ENCODE data around the gene SERTM2. TPM values are rescaled to one million over a fixed set of nuclear protein-coding genes. Genes with fewer than 3 reads are reported as not detected.
"Not testable (repeated sequence)": the region's sequence is repeated elsewhere in the genome, so short reads cannot be mapped to it uniquely, and the experiment has no call there.

SERTM2 gene
- total and polyA plus RNA-seq, 8 donors, result 0.02 to 0.06 (median 0.04) TPM; not detected in 5

DNA sequence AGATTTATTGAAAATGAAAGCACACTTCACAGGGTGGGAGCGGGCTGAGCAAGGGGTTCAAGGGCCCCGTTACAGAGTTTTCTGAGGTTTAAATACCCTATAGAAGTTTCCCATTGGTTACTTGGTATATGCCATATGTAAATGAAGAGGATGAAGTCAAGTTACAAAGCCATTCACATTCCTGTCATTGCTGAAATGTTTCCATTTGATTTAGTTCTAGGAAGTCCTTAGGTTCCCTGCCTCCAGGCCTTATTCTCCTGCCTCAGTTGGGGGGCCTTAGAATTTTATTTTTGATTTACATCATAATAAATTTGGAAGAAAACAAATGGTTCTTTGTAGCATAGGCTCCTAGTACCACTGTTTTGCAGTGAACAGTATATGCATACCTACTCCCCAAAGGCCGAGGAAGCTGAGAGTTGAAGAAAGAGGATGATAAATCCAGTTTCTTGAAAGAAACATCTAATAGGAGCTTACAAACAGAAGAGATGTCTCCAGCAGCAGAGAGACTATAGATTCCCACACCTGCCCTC lies 31.8 kb downstream of the SERTM2 start:
- Histone ChIP-seq H3K27me3 (no peaks in the 10 kb centered on the region), H3K4me1 (no peaks in the 10 kb centered on the region), H3K36me3 (no peaks in the 10 kb centered on the region), H3K27ac (no peak overlapping the region), H3K9me3 (no peaks in the 10 kb centered on the region), H3K4me3 (no peak overlapping the region)
- TF ChIP-seq, protein P1, sequence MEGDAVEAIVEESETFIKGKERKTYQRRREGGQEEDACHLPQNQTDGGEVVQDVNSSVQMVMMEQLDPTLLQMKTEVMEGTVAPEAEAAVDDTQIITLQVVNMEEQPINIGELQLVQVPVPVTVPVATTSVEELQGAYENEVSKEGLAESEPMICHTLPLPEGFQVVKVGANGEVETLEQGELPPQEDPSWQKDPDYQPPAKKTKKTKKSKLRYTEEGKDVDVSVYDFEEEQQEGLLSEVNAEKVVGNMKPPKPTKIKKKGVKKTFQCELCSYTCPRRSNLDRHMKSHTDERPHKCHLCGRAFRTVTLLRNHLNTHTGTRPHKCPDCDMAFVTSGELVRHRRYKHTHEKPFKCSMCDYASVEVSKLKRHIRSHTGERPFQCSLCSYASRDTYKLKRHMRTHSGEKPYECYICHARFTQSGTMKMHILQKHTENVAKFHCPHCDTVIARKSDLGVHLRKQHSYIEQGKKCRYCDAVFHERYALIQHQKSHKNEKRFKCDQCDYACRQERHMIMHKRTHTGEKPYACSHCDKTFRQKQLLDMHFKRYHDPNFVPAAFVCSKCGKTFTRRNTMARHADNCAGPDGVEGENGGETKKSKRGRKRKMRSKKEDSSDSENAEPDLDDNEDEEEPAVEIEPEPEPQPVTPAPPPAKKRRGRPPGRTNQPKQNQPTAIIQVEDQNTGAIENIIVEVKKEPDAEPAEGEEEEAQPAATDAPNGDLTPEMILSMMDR (IDR thresholded peaks at IDR 0.05), result no peak
- no peak for FAIRE-seq
- WGBS, 2 donors, result 92% methylated on average over 3 of the region's 3 CpGs
- DNase-seq, result no peak
- intact Hi-C loops (cut with DNase I), result no loop called here
- ATAC-seq, result no peak

DNA sequence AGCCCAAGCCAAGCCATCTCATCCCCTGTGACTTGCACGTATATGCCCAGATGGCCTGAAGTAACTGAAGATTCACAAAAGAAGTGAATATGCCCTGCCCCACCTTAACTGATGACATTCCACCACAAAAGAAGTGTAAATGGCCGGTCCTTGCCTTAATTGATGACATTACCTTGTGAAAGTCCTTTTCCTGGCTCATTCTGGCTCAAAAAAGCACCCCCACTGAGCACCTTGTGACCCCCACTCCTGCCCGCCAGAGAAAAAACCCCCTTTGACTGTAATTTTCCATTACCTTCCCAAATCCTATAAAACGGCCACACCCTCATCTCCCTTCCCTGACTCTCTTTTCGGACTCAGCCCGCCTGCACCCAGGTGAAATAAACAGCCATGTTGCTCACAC lies 37.8 kb downstream of the SERTM2 start:
- H3K4me1 ChIP-seq; intact Hi-C loops (cut with DNase I); FAIRE-seq; H3K36me3 ChIP-seq; H3K4me3 ChIP-seq; DNase-seq; H3K27me3 ChIP-seq; ATAC-seq; H3K27ac ChIP-seq; H3K9me3 ChIP-seq: not testable (repeated sequence)
- 58 to 77% methylated on average over 6 of the region's 6 CpGs for WGBS, 2 donors

DNA sequence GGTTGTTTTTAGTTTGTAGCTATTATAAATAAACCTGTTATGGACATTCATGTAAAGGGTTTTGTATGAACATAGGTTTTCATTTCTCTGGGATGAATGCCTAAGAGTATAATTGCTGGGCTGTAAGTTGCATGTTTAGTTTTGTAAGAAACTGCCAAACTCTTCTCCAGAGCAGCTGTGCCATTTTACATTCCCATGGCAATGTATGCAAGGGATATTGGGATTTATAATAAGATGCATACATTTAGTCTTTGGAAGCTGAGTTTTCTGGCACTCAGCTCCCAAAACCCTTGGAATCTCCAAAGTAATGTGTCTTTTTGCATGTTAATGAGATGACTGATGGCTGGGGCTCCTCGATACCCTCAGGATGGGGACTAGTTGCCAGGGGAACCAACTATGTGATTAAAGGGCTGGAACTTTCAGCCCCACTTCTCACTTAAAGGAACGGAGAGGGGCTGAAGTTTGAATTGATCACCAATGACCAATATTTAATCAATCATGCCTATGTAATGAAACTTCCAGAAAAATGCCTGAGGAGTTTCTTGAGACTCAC lies 44.0 kb downstream of the SERTM2 start:
- Histone ChIP-seq H3K9me3 (no peaks in the 10 kb centered on the region), H3K36me3 (no peaks in the 10 kb centered on the region), H3K4me3 (no peak overlapping the region), H3K27ac (no peak overlapping the region), H3K27me3 (peaks cover 0 to 3% (median 0%) of the 10 kb centered on the region in 4 donors), H3K4me1 (no peaks in the 10 kb centered on the region)
- FAIRE-seq (no peak), DNase-seq (no peak), ATAC-seq (no peak)
- TF ChIP-seq, protein P1 (IDR thresholded peaks at IDR 0.05), result no peak
- intact Hi-C loops (cut with DNase I), result no loop called here
- WGBS, 2 donors, result 56 to 57% methylated on average over 2 of the region's 2 CpGs

DNA sequence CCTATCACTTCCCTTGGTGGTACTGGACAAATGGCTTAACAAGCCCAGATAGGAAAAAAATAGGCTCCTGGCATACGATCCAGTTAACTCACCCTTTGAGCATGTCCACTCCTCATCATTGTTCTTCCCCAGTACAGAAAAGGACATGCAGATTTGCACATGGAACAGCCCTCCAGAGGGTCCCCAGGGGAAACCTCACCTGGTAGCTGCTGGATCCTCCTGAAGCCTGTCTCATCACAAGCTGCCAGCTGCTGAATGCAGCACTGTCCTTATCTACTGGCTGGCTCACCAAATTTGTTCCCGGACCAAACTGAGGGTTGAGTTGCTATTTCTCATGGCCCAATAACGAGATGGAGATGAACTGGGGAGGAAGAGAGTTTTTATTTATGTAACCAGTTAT lies 49.4 kb downstream of the SERTM2 start:
- TF ChIP-seq, protein P1 (IDR thresholded peaks at IDR 0.05), result no peak
- Histone ChIP-seq H3K9me3 (no peaks in the 10 kb centered on the region), H3K4me3 (no peak overlapping the region), H3K36me3 (no peaks in the 10 kb centered on the region), H3K27ac (no peak overlapping the region), H3K4me1 (no peaks in the 10 kb centered on the region), H3K27me3 (peaks cover 0 to under 1% (median under 1%) of the 10 kb centered on the region in 4 donors)
- intact Hi-C loops (cut with DNase I), result no loop called here
- DNase-seq, result no peak
- 49% methylated on average over 3 of the region's 3 CpGs for WGBS, 2 donors
- no peak for ATAC-seq
- no peak for FAIRE-seq

- intact Hi-C loops (cut with DNase I), result no loop called here
- FAIRE-seq, result no peak
Measured at GRCh38 chrX:111561851-111562250, 50.4 kb downstream of the SERTM2 start.

More at GRCh38 chrX:111561851-111562250, 50.4 kb downstream of the SERTM2 start:
- Histone ChIP-seq H3K4me3 (no peak overlapping the region), H3K27me3 (peaks cover 0 to 4% (median 0%) of the 10 kb centered on the region in 4 donors), H3K4me1 (no peaks in the 10 kb centered on the region), H3K27ac (no peak overlapping the region), H3K9me3 (no peaks in the 10 kb centered on the region), H3K36me3 (no peaks in the 10 kb centered on the region)
- TF ChIP-seq, protein P1 (IDR thresholded peaks at IDR 0.05), result no peak
- no peak for DNase-seq
- no peak for ATAC-seq
- 60 to 71% methylated on average over 1 of the region's 1 CpG for WGBS, 2 donors

All from pancreas (tissue), 10 donors.